ENCODE measurements around the gene PACSIN3.

The PACSIN3 gene

GRCh38 chr11:47176328-47177228 is 9.7 kb downstream of the PACSIN3 start, which contains the start of gene ARFGAP2:
Gene ARFGAP2, minus strand, starts transcription at chr11:47176879. Its CDS starts 26 bp downstream, at chr11:47176853.
- peak; percentile 91 for DNase-seq (ENCODE audit: low read depth, low spot score)

- no peak for DNase-seq (ENCODE audit: low read depth, low spot score)
Measured at GRCh38 chr11:47175746-47176327, 10.4 kb downstream of the PACSIN3 start.

GRCh38 chr11:47172740-47173336 is 13.4 kb downstream of the PACSIN3 start:
- DNase-seq (ENCODE audit: low read depth, low spot score): no peak

DNA sequence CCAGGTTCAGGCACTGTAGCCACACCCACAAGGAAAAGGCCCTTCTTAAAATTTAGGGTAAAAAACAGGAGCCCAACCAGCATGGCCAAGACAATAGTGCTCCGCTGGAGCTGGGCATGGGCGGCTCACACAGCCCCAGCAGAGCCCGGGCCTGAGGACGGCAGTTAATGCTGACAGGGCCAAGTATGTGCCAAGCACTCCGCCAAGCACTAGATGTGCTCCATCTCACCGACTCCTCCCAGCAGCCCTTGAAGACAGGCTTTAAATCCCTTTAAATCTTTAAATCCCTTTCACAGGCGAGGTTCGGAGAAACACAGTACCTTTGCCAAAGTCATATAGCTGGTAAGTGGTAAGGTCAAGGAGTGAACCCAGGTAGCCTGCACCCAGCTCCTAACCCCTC is 14.4 kb downstream of the PACSIN3 start:
- no peak for DNase-seq (ENCODE audit: low read depth, low spot score)

GRCh38 chr11:47171061-47171838 is 15.0 kb downstream of the PACSIN3 start:
- DNase-seq (ENCODE audit: low read depth, low spot score): no peak

GRCh38 chr11:47166368-47166767 is 19.9 kb downstream of the PACSIN3 start:
- no peak for DNase-seq (ENCODE audit: low read depth, low spot score)

DNA sequence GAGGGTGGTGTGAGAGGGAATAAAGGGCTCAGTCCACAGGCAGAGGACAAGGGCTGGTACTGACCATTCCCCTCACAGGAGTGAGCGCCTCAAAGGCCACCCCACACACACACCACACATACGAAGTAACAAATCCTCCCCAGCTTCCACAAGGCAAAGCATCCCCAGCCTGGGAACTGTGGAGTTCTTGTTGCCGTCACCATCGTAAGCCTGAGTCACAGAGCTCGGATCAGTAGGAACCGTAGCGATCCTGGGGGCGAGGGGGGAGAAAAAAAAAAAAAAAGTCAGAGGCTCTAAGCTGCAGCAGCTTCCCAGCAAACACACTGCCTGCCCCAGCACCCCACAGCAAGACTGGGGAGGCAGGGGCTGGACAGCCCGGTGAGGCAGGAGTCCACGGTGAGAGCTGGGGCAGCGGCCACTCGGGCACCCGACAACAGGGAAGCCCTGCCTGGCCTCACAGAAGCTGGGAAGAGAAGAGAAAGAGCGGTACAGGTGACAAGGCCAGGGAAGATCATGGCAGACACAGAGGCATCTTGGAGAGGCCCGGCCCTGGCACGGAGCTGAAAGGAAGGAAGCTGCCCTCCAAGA is 20.9 kb downstream of the PACSIN3 start:
- no peak for DNase-seq (ENCODE audit: low read depth, low spot score)

DNA sequence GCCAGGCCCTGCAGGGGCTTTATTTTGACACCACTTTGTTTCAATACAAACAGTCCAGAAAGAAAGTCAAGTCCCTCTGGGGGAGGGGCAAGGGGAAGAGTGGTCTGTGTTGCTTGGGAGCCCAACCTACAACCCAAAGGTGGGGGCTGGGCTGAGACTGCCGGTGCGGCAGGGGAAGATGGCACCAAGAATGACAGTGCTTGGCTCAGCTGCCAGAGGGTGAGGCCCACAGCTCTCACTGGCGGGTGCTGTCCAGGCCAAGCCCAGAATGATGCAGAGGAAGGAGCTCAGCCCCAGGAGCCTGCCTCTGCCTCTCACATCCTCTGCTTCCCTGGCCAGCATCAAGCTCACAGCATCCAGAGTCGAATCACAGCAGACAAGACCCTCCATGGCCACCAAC is 21.9 kb downstream of the PACSIN3 start:
- no peak for DNase-seq (ENCODE audit: low read depth, low spot score)

DNA sequence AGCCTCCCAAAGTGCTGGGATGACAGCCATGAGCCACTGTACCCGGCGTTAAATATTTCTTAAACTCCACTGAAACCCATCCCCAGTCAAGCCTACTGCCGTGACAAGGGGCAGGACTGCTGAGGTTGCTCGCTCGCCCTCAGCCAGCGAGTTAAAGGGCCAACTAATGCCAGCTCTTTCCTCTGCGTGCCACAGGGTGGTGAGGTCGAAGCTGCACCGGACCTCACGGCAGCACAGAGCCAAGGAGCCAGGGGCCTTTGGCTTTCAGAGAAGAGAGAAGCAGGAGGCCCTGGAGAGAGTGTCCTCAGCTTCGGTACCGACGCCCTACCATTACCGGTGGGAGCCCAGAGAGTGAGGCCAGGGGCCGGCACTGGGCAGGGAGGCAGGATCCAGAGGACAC is 22.3 kb downstream of the PACSIN3 start:
- no peak for DNase-seq (ENCODE audit: low read depth, low spot score)

GRCh38 chr11:47163193-47163592 is 23.0 kb downstream of the PACSIN3 start:
- DNase-seq (ENCODE audit: low read depth, low spot score): no peak

DNA sequence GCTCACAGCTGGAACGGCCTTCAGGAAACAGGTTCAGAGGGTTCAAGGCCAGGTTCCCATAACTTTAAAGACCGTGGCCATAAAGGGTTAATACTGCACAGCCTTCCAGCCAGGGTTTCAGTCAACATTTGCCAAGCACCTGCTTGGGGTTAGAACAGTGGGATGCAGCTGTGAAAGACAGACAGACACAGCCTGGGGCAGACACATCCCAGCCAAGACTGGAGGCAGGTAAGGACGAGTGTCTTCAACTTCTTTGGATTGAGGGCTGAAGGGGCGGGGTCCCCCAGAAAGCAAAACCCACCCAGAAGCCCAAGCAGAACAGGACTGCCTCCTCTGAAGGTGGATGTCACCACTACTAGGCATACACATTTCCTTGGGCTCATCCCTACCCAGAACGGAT is 23.8 kb downstream of the PACSIN3 start:
- DNase-seq (ENCODE audit: low read depth, low spot score): no peak

GRCh38 chr11:47161890-47162289 is 24.3 kb downstream of the PACSIN3 start:
- no peak for DNase-seq (ENCODE audit: low read depth, low spot score)

- peak; percentile 31 for DNase-seq (ENCODE audit: low read depth, low spot score)
Measured at GRCh38 chr11:47161134-47161854, 24.9 kb downstream of the PACSIN3 start.

- no peak for DNase-seq (ENCODE audit: low read depth, low spot score)
Measured at GRCh38 chr11:47160753-47161133, 25.5 kb downstream of the PACSIN3 start.

DNA sequence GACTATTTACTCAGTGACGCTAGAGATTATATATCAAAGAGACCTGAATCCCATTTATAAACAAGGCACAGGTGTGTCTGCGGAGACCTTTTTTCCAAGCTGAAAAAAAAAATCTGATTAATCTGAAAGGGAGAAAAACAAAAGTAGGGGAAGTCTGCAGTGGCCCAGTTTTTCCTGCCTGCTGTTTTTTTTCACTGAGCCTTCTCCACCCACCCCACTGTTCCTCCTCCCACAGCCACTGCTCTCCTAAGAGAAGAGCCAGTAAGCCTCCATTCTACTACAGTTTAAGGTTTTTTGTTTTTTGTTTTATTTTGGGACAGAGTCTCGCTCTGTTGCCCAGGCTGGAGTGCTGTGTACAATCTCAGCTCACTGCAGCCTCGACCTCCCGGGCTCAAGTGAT is 28.0 kb downstream of the PACSIN3 start:
- no peak for DNase-seq (ENCODE audit: low read depth, low spot score)

- no peak for DNase-seq (ENCODE audit: low read depth, low spot score)
Measured at GRCh38 chr11:47157805-47158204, 28.4 kb downstream of the PACSIN3 start.

- no peak for DNase-seq (ENCODE audit: low read depth, low spot score)
Measured at GRCh38 chr11:47156951-47157350, 29.3 kb downstream of the PACSIN3 start.

DNA sequence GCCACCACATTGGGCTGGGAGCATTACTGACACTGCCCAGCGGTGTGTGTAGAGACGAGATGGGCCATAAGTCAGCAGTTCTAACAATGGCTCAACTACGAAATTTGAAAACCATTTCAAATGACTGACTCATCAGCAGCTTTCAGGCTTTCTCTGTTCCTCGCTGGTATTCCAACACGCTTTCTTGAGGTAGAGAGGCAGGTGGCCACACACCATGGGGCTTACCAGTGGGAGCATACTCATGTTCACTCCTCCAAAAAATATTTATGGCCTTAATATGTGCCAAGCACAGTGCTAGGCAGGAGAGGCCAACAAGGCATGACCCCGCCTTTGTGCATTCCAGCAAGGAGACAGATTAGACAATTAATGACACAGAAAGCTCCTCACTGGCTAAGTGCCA is 29.9 kb downstream of the PACSIN3 start:
- no peak for DNase-seq (ENCODE audit: low read depth, low spot score)

GRCh38 chr11:47155879-47156278 is 30.4 kb downstream of the PACSIN3 start:
- no peak for DNase-seq (ENCODE audit: low read depth, low spot score)

DNA sequence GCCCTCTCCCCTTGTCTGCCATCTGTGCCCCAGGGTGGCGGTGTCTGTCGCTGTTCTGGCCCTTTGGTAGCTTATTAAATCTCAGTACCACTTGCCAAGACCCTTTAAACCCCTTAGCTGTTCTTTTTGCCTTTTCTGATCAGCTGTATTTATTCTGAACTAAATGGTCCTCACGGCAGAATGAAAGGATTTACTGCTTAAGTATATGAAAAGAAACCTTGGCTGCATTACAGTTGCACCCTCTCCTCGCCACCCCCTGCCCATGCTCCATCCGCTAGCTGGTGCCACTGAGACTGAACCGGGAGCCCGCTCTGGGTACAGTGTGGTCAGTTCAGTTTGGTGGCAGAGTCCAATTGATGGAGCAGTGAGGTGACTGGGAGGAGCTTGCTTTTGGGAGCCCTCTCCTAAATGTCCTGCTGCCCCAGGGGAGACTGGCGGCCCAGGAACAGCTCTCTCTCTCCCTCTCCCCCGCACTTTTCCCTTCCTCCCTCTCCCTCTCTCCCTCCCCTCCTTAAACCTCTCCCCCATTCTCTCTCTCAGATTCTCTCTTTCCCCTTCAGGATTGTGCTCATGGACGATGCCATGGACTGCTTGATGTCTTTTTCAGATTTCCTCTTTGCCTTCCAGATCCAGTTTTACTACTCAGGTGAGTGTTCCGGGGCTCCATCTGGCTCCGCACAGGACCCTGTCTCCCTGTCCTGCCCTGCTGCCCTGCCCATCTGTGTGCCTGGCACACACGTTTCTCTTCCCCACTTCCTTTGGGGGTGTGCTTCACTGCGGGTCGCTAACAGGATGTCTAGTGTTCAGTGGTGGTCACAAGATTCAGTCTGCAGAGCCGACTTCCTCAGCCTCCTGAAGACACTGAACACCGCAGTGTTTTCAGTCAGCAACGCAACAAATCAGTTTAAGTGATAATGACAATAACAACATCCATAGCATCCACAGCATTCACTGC is 31.3 kb downstream of the PACSIN3 start:
- DNase-seq (ENCODE audit: low read depth, low spot score): no peak
